HepG2 (cell line): ENCODE measurements around the gene ZFPM1. TPM values are rescaled to one million over a fixed set of nuclear protein-coding genes. Genes with fewer than 3 reads are reported as not detected.
A peak's percentile ranks its signal among the peaks of the same experiment; 100 is the strongest.

Experiments
- ARID2 ChIP-seq: sonication (generic); formaldehyde crosslinking; IDR thresholded peaks from 2 replicates; pipeline ENCODE4 v1.8.1; 2022; ENCODE audit warnings: mild to moderate bottlenecking, missing genetic modification reagents, borderline replicate concordance
- CTCF ChIP-seq: sonication (generic); formaldehyde crosslinking; IDR thresholded peaks from 2 replicates; pipeline ENCODE4 v1.5.0; 2020; ENCODE audit warnings: mild to moderate bottlenecking, missing genetic modification reagents, moderate library complexity
- DNMT3B ChIP-seq: conservative IDR thresholded peaks from 2 replicates; pipeline ENCODE4 v1.6.1; 2016; ENCODE audit warnings: missing biosample characterization, control low read depth
- FOXA1 ChIP-seq, 2 experiments: fragments of 450-650 bp in 1 of 2; sonication (generic) in 1 of 2; formaldehyde crosslinking in 1 of 2; IDR thresholded peaks; 2 replicates each; pipeline versions ENCODE4 v1.4.0 to v1.6.1; 2016 to 2020; ENCODE audit warnings: missing genetic modification reagents in 1 of 2
- GABPA ChIP-seq, 2 experiments: IDR thresholded peaks; 2 replicates each; pipeline ENCODE4 v1.6.1; 2011 to 2016; ENCODE audit warnings: low read depth in 2 of 2, low read length in 1 of 2, missing biosample characterization in 1 of 2, missing genetic modification characterization in 1 of 2
- MTF1 ChIP-seq: sonication (generic); formaldehyde crosslinking; IDR thresholded peaks from 2 replicates; pipeline ENCODE4 v1.5.0; 2020; ENCODE audit warnings: missing genetic modification reagents
- NFRKB ChIP-seq: fragments of 450-650 bp; IDR thresholded peaks from 2 replicates; pipeline ENCODE4 v1.6.1; 2017
- PITX1 ChIP-seq: sonication (generic); formaldehyde crosslinking; IDR thresholded peaks from 2 replicates; pipeline ENCODE4 v1.5.1; 2020; ENCODE audit warnings: mild to moderate bottlenecking, missing genetic modification reagents
- RAD51 ChIP-seq: fragments of 450-650 bp; IDR thresholded peaks from 2 replicates; pipeline ENCODE4 v1.6.1; 2016; ENCODE audit warnings: borderline replicate concordance
- RNF219 ChIP-seq: sonication (generic); formaldehyde crosslinking; IDR thresholded peaks from 2 replicates; pipeline ENCODE4 v1.5.0; 2020; ENCODE audit warnings: mild to moderate bottlenecking, missing genetic modification reagents
- SIN3B ChIP-seq: fragments of 150-350 bp; IDR thresholded peaks from 2 replicates; pipeline ENCODE4 v1.6.1; 2014; ENCODE audit warnings: low read length
- SNRNP70 ChIP-seq: fragments of 200-400 bp; formaldehyde crosslinking; IDR thresholded peaks from 2 replicates; pipeline ENCODE4 v1.6.1; 2017; ENCODE audit warnings: mild to moderate bottlenecking, low read depth, low read length, moderate library complexity
- ZBTB4 ChIP-seq: sonication (generic); formaldehyde crosslinking; IDR thresholded peaks from 2 replicates; pipeline ENCODE4 v1.4.0; 2020; ENCODE audit warnings: missing genetic modification reagents, mild to moderate bottlenecking, borderline replicate concordance
- ZFAT ChIP-seq: sonication (generic); formaldehyde crosslinking; conservative IDR thresholded peaks from 2 replicates; pipeline ENCODE4 v1.8.1; 2023; ENCODE audit warnings: missing genetic modification reagents, inconsistent platforms
- ZFP41 ChIP-seq: sonication (generic); formaldehyde crosslinking; IDR thresholded peaks from 2 replicates; pipeline ENCODE4 v1.4.0; 2020; ENCODE audit warnings: mild to moderate bottlenecking, missing genetic modification reagents, borderline replicate concordance
- ZNF121 ChIP-seq: sonication (generic); formaldehyde crosslinking; IDR thresholded peaks from 2 replicates; pipeline ENCODE4 v1.5.0; 2020; ENCODE audit warnings: mild to moderate bottlenecking, missing genetic modification reagents
- ZNF138 ChIP-seq: sonication (generic); formaldehyde crosslinking; IDR thresholded peaks from 2 replicates; pipeline ENCODE4 v1.5.0; 2020; ENCODE audit warnings: mild to moderate bottlenecking, low read depth, missing genetic modification reagents
- ZNF143 ChIP-seq: sonication (generic); formaldehyde crosslinking; IDR thresholded peaks from 2 replicates; pipeline ENCODE4 v1.4.0; 2020; ENCODE audit warnings: missing genetic modification reagents
- ZNF331 ChIP-seq: sonication (generic); formaldehyde crosslinking; IDR thresholded peaks from 2 replicates; pipeline ENCODE4 v1.4.0; 2020; ENCODE audit warnings: missing genetic modification reagents
- ZNF354B ChIP-seq: sonication (generic); formaldehyde crosslinking; IDR thresholded peaks from 2 replicates; pipeline ENCODE4 v1.8.0; 2022; ENCODE audit warnings: mild to moderate bottlenecking, missing genetic modification reagents
- polyA plus RNA-seq, 8 experiments: library from polyadenylated mRNA; depleted of rRNA in 3 of 8; stranded (reverse) in 7 of 8; unstranded in 1 of 8; fragments of >200 nt; fragmentation: Illumina TruSeq in 4 of 8; extraction: Trizol in 4 of 8; gene quantifications; 2 replicates each; pipeline versions ENCODE4 v1.2.1 to v1.2.3, GENCODE V29; 2011 to 2016; ENCODE audit warnings: low read depth in 4 of 8, missing spikeins in 1 of 8, mixed read lengths in 1 of 8; ENCODE audit not compliant: insufficient read depth in 1 of 8
- total RNA-seq, 5 experiments: library from RNA; depleted of rRNA; stranded (reverse); fragments of >200 nt; fragmentation: Illumina TruSeq; extraction: Trizol; gene quantifications; 2 replicates each; pipeline ENCODE4 v1.2.3, GENCODE V29; 2016; ENCODE audit warnings: low read depth in 1 of 5
- TF ChIP-seq, protein P1 (sequence below): sonication (generic); formaldehyde crosslinking; IDR thresholded peaks from 2 replicates; pipeline ENCODE4 v1.4.0; 2020; ENCODE audit warnings: missing genetic modification reagents

Gene ZFPM1
- total and polyA plus RNA-seq, 2 of the 13 experiments (the other 11 are each of a cell fraction or from before 2014, with no cell fraction given), result 1.3 to 3.8 TPM

DNA sequence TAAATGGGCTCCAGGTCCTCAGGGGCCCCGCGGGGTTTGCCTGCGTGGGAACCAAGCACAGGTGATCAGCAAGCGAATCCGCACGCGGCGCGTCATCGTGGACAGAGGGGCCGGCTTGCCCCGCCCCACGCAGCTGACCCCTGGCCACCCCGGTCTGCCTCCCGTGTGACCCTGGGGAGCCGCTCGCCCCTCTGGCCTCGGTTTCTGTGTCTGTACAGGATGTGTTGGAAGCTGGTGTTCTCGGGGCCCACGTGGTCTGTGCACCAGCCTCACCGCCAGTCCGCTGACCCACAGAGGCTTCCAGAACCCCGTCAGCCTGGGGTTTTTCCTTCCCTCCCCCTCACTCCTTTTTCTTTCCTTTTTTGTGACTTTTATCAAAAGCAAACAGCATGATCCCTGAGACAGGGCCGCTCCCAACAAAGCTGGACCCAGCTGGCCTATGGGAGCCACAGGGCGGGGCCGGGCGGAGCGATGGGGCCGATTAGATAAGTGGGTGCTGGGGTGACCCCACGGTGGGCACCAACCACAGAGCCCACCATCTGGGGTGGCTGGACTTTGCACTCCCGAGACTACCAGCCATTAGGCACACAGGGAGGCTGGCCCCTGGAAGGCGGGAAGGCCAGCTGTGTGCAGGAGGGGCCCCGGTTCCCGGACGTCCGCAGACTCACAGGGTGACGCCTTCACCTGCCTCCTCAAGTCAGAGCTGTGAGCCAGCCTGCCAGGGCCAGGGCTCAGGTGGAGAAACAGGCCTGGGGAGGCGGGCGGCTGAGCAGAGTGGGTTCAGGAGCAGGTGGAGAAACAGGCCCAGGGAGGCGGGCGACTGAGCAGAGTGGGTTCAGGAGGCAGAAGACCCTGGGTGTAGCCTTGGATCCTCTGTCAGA lies 56.0 kb downstream of the ZFPM1 start (continued):
- TF ChIP-seq ZFP41 (no peak), NFRKB (no peak), ZNF138 (peak; percentile 88), ZNF331 (CRISPR knock-in tag) (peak; percentile 68; the same call in 1 of the 2 replicates), ZFAT (CRISPR knock-in tag) (no peak), ARID2 (CRISPR knock-in tag) (no peak; the same call in none of the 2 replicates), ZBTB4 (CRISPR knock-in tag) (peak; percentile 54; the same call in 1 of the 2 replicates), ZNF143 (CRISPR knock-in tag) (no peak; the same call in 1 of the 2 replicates), FOXA1 (IDR thresholded peaks at IDR 0.05) (no peak), FOXA1 (CRISPR knock-in tag; IDR thresholded peaks at IDR 0.05) (peak; percentile 71), DNMT3B (CRISPR knock-in tag) (peak; percentile 96), CTCF (CRISPR knock-in tag) (0 out of 2 replicates have a peak, but pooled peaks have one; percentile 30), ZNF121 (peak; percentile 27; the same call in 1 of the 2 replicates), RAD51 (no peak), PITX1 (CRISPR knock-in tag) (peak; percentile 78), GABPA (IDR thresholded peaks at IDR 0.05; ENCODE audit: low read depth, low read length) (no peak), GABPA (CRISPR knock-in tag; IDR thresholded peaks at IDR 0.05; ENCODE audit: low read depth) (peak; percentile 26; the same call in 1 of the 2 replicates), SNRNP70 (no peak), MTF1 (CRISPR knock-in tag) (no peak; the same call in 1 of the 2 replicates), ZNF354B (CRISPR knock-in tag) (no peak), RNF219 (CRISPR knock-in tag) (no peak), SIN3B (no peak)
- TF ChIP-seq, protein P1, sequence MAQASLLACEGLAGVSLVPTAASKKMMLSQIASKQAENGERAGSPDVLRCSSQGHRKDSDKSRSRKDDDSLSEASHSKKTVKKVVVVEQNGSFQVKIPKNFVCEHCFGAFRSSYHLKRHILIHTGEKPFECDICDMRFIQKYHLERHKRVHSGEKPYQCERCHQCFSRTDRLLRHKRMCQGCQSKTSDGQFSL, result no peak; the same call in 1 of the 2 replicates
